ENCODE measurements around the gene FNDC3B. TPM values are rescaled to one million over a fixed set of nuclear protein-coding genes. Genes with fewer than 3 reads are reported as not detected.

FNDC3B gene
- total and polyA plus RNA-seq, 9 of the 15 experiments (the other 6 are each of a cell fraction or from before 2014, with no cell fraction given), result 7.0 to 35.8 (median 16.2) TPM

DNA sequence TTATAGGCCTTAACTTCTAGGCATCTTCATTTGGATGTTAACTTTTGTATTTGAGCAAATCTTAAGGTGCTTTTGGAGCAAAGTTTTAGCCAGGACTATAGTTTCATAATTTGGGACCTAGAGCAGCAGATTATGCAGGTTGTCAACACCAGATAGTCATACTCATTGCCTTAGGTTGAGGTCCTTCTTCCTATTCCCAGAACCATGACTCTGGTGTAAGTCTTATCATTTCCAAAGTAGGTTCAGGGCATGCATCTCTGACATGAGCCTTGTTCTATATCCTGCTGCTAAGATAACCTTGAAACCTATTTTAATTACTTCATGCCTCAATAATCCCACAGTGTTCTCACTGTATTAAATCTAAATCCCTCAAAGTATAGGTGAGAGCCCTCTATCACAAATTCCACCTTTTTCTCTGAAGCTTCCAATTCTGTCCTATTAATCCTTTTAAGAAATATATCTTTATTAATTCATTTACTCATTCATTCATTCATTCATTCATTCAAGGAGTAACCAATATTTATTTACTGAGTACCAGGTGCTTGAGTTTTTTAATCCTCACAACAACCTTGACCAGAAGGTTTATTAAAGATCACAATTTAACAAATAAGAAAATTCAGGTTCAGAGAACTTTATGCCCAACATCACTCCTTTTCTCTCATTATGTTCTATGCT lies 2.7 kb upstream of the FNDC3B start (continued):
- TF ChIP-seq, protein P1, sequence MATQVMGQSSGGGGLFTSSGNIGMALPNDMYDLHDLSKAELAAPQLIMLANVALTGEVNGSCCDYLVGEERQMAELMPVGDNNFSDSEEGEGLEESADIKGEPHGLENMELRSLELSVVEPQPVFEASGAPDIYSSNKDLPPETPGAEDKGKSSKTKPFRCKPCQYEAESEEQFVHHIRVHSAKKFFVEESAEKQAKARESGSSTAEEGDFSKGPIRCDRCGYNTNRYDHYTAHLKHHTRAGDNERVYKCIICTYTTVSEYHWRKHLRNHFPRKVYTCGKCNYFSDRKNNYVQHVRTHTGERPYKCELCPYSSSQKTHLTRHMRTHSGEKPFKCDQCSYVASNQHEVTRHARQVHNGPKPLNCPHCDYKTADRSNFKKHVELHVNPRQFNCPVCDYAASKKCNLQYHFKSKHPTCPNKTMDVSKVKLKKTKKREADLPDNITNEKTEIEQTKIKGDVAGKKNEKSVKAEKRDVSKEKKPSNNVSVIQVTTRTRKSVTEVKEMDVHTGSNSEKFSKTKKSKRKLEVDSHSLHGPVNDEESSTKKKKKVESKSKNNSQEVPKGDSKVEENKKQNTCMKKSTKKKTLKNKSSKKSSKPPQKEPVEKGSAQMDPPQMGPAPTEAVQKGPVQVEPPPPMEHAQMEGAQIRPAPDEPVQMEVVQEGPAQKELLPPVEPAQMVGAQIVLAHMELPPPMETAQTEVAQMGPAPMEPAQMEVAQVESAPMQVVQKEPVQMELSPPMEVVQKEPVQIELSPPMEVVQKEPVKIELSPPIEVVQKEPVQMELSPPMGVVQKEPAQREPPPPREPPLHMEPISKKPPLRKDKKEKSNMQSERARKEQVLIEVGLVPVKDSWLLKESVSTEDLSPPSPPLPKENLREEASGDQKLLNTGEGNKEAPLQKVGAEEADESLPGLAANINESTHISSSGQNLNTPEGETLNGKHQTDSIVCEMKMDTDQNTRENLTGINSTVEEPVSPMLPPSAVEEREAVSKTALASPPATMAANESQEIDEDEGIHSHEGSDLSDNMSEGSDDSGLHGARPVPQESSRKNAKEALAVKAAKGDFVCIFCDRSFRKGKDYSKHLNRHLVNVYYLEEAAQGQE (IDR thresholded peaks at IDR 0.05; ENCODE audit: borderline replicate concordance), result no peak
- TF ChIP-seq, protein P1 (CRISPR knock-in tag; IDR thresholded peaks at IDR 0.05; ENCODE audit: low read depth), result no peak
- TF ChIP-seq, protein P2, sequence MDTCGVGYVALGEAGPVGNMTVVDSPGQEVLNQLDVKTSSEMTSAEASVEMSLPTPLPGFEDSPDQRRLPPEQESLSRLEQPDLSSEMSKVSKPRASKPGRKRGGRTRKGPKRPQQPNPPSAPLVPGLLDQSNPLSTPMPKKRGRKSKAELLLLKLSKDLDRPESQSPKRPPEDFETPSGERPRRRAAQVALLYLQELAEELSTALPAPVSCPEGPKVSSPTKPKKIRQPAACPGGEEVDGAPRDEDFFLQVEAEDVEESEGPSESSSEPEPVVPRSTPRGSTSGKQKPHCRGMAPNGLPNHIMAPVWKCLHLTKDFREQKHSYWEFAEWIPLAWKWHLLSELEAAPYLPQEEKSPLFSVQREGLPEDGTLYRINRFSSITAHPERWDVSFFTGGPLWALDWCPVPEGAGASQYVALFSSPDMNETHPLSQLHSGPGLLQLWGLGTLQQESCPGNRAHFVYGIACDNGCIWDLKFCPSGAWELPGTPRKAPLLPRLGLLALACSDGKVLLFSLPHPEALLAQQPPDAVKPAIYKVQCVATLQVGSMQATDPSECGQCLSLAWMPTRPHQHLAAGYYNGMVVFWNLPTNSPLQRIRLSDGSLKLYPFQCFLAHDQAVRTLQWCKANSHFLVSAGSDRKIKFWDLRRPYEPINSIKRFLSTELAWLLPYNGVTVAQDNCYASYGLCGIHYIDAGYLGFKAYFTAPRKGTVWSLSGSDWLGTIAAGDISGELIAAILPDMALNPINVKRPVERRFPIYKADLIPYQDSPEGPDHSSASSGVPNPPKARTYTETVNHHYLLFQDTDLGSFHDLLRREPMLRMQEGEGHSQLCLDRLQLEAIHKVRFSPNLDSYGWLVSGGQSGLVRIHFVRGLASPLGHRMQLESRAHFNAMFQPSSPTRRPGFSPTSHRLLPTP (IDR thresholded peaks at IDR 0.05; ENCODE audit: borderline replicate concordance, extremely low read depth, insufficient read length), result no peak
- TF ChIP-seq BRCA1 (IDR thresholded peaks at IDR 0.05) (no peak), BRCA1 (CRISPR knock-in tag; IDR thresholded peaks at IDR 0.05) (no peak), ARID2 (IDR thresholded peaks at IDR 0.05) (no peak), SOX6 (IDR thresholded peaks at IDR 0.05) (0 out of 2 replicates have a peak, but pooled peaks have one; percentile 55), ZNF561 (CRISPR knock-in tag; conservative IDR thresholded peaks at IDR 0.05) (no peak), PURB (CRISPR knock-in tag; IDR thresholded peaks at IDR 0.05; ENCODE audit: low read depth) (no peak), ASH1L (IDR thresholded peaks at IDR 0.05; ENCODE audit: borderline replicate concordance, low read depth, partially characterized antibody) (no peak), FOXK2 (conservative IDR thresholded peaks at IDR 0.05 in 1 of 2, IDR thresholded peaks at IDR 0.05 in 1 of 2; ENCODE audit: low read depth in 2 of 2) (peak; percentile 43 to 52; a peak in 3 of 4 replicates), ZNF24 (IDR thresholded peaks at IDR 0.05) (peak; percentile 93), TAL1 (IDR thresholded peaks at IDR 0.05) (peak; percentile 56; the same call in 1 of the 2 replicates), MAZ (CRISPR knock-in tag; conservative IDR thresholded peaks at IDR 0.05 in 1 of 2, IDR thresholded peaks at IDR 0.05 in 1 of 2) (0 out of 4 replicates have a peak, but pooled peaks of 1 of the 2 experiments have one; percentile 15), DPF2 (IDR thresholded peaks at IDR 0.05) (peak; percentile 79), CXXC5 (CRISPR knock-in tag; IDR thresholded peaks at IDR 0.05) (peak; percentile 27; the same call in 1 of the 2 replicates), TCF3 (CRISPR knock-in tag; IDR thresholded peaks at IDR 0.05) (peak; percentile 69)
